ENCODE measurements around the gene HAGH.
"Not testable (repeated sequence)": the region's sequence is repeated elsewhere in the genome, so short reads cannot be mapped to it uniquely, and the experiment has no call there.

The HAGH gene

GRCh38 chr16:1826691-1827573 is at the start of gene HAGH, which contains the start of gene FAHD1:
TSS of gene HAGH (minus strand) at chr16:1826825. CDS start at chr16:1826787, 38 bp downstream.
TSS of gene FAHD1 (plus strand) at chr16:1827206. CDS start at chr16:1827239, 33 bp downstream.
- Mint-ChIP-seq H3K27me3 (no peaks in the 10 kb centered on the region), H3K4me1 (ENCODE audit: low read depth) (peaks cover 53% of the 10 kb centered on the region), H3K4me3 (peak within 1 kb of the TSS; percentile 97), H3K9me3 (no peaks in the 10 kb centered on the region), H3K36me3 (ENCODE audit: low read depth) (peaks cover 45% of the 10 kb centered on the region), H3K27ac (peak within 1 kb of the TSS; percentile 96)
- peak; percentile 95 for DNase-seq

GRCh38 chr16:1876066-1876465 is 49.4 kb upstream of the HAGH start:
- not testable (repeated sequence) for H3K4me3 Mint-ChIP-seq; DNase-seq; H3K9me3 Mint-ChIP-seq; H3K27ac Mint-ChIP-seq; H3K4me1 Mint-ChIP-seq (ENCODE audit: low read depth); H3K36me3 Mint-ChIP-seq (ENCODE audit: low read depth)
- H3K27me3 Mint-ChIP-seq = peaks cover 38% of the 10 kb centered on the region

DNA sequence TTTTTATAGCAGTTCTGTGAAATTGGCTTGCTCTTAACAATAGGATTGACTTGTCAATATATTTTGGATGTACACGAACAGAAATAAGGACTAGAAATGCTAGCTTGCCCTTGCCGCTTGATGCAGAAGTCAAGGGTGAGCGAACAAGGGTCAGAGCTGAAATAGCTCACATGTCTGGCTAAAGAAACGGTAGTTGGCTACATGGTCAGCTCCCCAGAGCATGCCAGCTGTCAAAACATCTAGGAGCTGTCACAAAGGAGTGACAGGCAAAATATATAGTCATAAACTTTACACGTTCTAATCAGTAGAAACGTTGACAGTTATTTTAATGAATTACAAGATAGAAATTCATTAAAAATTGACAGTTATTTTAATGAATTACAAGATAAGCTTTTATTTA is 48.2 kb upstream of the HAGH start:
- Mint-ChIP-seq H3K27me3 (peaks cover 38% of the 10 kb centered on the region), H3K27ac (no peak overlapping the region), H3K4me1 (ENCODE audit: low read depth) (peaks cover 5% of the 10 kb centered on the region), H3K36me3 (ENCODE audit: low read depth) (no peaks in the 10 kb centered on the region), H3K4me3 (no peak overlapping the region), H3K9me3 (no peaks in the 10 kb centered on the region)
- no peak for DNase-seq

DNA sequence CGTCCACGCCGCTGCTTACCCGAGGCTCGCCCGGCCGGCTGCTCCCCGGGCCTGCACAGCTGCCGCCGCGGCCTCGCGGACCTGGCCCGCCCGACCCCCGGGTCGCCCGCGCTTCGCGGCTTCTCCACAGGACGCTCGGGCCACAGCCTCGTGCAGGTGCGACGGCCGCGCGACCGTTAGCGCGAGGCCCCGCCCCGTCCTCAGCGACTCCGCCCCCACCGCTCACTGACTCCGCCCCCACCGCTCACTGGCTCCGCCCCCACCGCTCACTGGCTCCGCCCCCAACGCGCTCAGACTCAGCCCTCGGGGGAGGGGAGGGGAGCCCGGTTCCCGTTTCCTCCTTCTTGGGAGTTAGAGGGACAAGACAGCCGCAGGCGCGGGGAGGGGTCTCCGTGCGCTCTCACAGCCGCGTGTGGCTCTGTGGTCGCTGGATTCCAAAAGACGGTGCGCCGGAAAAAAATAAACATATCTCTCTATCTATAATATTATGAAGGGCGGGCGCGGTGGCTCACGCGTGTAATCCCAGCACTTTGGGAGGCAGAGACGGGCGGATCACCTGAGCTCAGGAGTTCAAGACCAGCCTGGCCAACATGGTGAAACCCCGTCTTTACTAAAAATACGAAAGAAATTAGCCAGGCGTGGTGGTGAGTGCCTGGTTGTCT is 45.5 kb upstream of the HAGH start, which contains the start of gene MEIOB:
Gene MEIOB (minus strand): TSS at position 191 of the 662 bp plus-strand sequence. CDS start 3,989 bp downstream, outside the sequence.
- Mint-ChIP-seq H3K27me3 (peaks cover 24% of the 10 kb centered on the region), H3K4me1 (ENCODE audit: low read depth) (peaks cover 5% of the 10 kb centered on the region), H3K27ac (no peak within 1 kb of the TSS), H3K4me3 (peak within 1 kb of the TSS; percentile 71), H3K36me3 (ENCODE audit: low read depth) (no peaks in the 10 kb centered on the region), H3K9me3 (no peaks in the 10 kb centered on the region)
- peak; percentile 69 for DNase-seq

GRCh38 chr16:1870365-1871082 is 43.9 kb upstream of the HAGH start:
- no peak for DNase-seq
- H3K9me3 Mint-ChIP-seq = no peaks in the 10 kb centered on the region
- peaks cover 5% of the 10 kb centered on the region for H3K4me1 Mint-ChIP-seq (ENCODE audit: low read depth)
- H3K36me3 Mint-ChIP-seq (ENCODE audit: low read depth) = no peaks in the 10 kb centered on the region
- no peak overlapping the region for H3K4me3 Mint-ChIP-seq
- peaks cover 22% of the 10 kb centered on the region for H3K27me3 Mint-ChIP-seq
- no peak overlapping the region for H3K27ac Mint-ChIP-seq

DNA sequence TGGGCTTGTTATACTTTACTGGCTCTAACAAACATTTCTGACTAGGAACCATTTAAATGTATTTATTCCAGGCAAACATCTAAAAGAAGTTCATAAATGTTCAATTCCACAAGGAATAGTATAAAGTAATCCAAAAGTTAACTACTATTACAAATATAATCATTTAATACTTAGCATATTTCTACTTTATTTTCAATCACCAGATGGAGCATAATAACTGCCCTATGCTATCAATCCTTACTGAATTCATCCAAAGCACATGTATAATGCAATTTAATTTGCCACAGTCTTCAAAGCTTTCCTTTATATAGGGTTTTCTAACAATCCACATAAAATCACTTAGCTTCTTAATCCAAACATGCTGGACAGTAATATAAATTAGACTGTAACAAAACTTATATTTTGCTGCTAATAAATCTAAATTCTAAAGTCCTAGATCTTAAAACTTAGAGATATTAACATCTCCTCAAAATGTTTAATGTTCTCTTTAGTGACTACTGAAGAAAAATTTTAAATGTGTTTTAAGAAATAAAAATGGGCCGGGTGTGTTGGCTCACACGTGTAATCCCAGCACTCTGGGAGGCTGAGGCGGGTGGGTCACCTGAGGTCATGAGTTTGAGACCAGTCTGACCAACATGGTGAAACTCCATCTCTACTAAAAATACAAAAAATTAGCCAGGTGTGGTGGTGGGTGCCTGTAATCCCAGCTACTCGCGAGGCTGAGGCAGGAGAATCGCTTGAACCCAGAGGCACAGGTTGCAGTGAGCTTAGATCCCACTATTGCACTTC is 39.5 kb upstream of the HAGH start:
- no peak for DNase-seq
- Mint-ChIP-seq H3K4me3 (no peak overlapping the region), H3K27ac (no peak overlapping the region), H3K27me3 (peaks cover 4% of the 10 kb centered on the region), H3K4me1 (ENCODE audit: low read depth) (no peaks in the 10 kb centered on the region), H3K9me3 (no peaks in the 10 kb centered on the region), H3K36me3 (ENCODE audit: low read depth) (no peaks in the 10 kb centered on the region)

DNA sequence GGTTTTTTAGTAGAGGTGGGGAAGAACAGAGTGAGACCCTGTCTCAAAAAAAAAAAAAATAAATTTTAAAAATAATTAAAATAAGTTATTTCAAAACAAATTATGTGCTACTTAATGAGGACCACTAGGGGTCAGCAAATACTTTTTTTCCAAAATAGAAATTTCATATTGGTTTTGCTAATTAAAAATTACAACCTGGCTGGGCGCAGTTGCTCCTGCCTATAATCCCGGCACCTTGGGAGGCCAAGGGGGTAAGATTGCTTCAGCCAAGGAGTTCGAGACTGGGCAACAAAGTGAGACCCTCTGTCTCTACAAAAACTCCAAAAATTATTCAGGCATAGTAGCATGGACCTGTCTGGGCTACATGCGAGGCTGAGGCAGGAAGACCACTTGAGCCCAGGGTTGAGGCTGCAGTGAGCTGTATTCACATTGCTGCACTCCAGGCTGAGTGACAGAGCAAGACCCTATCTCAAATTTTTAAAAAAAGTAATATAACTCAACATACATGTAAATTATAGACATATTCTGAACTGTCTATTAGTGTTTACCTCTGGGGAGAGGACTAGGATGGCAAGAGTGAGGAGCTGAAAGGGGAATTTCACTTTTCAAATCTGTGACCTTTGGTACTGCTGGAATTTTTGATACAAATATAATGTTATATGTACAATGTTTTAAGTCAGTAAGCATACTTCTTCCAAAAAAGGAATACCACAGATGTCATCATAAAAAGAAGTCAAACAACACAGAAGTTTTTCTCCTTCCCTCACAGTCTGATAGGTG is 37.2 kb upstream of the HAGH start:
- Mint-ChIP-seq H3K36me3 (ENCODE audit: low read depth) (no peaks in the 10 kb centered on the region), H3K4me1 (ENCODE audit: low read depth) (no peaks in the 10 kb centered on the region), H3K4me3 (no peak overlapping the region), H3K27me3 (peaks cover 8% of the 10 kb centered on the region), H3K9me3 (no peaks in the 10 kb centered on the region), H3K27ac (no peak overlapping the region)
- peak; percentile 40 for DNase-seq

- no peaks in the 10 kb centered on the region for H3K9me3 Mint-ChIP-seq
- no peak overlapping the region for H3K27ac Mint-ChIP-seq
- no peak overlapping the region for H3K4me3 Mint-ChIP-seq
- H3K27me3 Mint-ChIP-seq = peaks cover 10% of the 10 kb centered on the region
- H3K36me3 Mint-ChIP-seq (ENCODE audit: low read depth) = no peaks in the 10 kb centered on the region
- H3K4me1 Mint-ChIP-seq (ENCODE audit: low read depth) = no peaks in the 10 kb centered on the region
- no peak for DNase-seq
Observed at GRCh38 chr16:1862394-1862793, 35.8 kb upstream of the HAGH start.

GRCh38 chr16:1861730-1862129 is 35.1 kb upstream of the HAGH start:
- H3K4me1 Mint-ChIP-seq (ENCODE audit: low read depth) = no peaks in the 10 kb centered on the region
- H3K27ac Mint-ChIP-seq = no peak overlapping the region
- no peaks in the 10 kb centered on the region for H3K36me3 Mint-ChIP-seq (ENCODE audit: low read depth)
- DNase-seq = no peak
- peaks cover 10% of the 10 kb centered on the region for H3K27me3 Mint-ChIP-seq
- H3K9me3 Mint-ChIP-seq = no peaks in the 10 kb centered on the region
- no peak overlapping the region for H3K4me3 Mint-ChIP-seq

GRCh38 chr16:1859650-1860049 is 33.0 kb upstream of the HAGH start:
- Mint-ChIP-seq H3K36me3 (ENCODE audit: low read depth) (no peaks in the 10 kb centered on the region), H3K27me3 (peaks cover 10% of the 10 kb centered on the region), H3K4me1 (ENCODE audit: low read depth) (peaks cover 15% of the 10 kb centered on the region), H3K9me3 (no peaks in the 10 kb centered on the region), H3K27ac (no peak overlapping the region), H3K4me3 (no peak overlapping the region)
- no peak for DNase-seq

DNA sequence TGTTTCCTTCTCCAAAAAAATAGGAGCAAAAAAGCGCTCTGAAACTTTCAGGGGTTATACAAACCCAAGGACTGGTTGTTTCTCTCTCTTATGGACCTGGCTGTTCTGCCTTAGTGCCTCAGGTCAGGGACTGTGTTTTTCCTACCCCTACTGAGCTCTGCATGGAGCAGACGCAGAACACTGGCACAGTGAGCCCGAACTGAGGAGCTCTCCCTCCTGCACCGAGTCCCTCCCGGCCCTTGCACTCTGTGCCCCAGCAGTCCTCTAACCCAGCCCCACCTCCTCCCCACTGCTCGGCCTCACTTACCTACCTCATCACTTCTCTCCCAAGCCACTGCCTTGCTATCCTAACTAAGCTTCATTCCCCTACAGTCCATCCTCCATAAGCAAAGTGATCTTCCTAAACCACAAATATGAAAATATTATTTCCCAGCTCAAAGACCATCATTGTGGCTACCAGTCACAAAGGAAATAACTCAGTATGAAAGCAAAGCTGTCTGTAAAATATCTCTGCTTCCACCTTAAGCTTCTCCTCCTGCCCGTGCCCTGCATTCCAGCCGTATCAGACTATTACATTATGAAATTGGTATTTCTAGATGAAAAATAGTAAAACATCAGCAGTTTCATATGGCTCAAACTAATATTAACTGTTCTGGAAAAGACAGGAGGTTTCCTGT is 31.7 kb upstream of the HAGH start:
- DNase-seq = no peak
- peaks cover 19% of the 10 kb centered on the region for H3K4me1 Mint-ChIP-seq (ENCODE audit: low read depth)
- H3K9me3 Mint-ChIP-seq = no peaks in the 10 kb centered on the region
- no peak overlapping the region for H3K4me3 Mint-ChIP-seq
- H3K36me3 Mint-ChIP-seq (ENCODE audit: low read depth) = no peaks in the 10 kb centered on the region
- H3K27me3 Mint-ChIP-seq = peaks cover 6% of the 10 kb centered on the region
- no peak overlapping the region for H3K27ac Mint-ChIP-seq

- DNase-seq = no peak
- Mint-ChIP-seq H3K27ac (no peak overlapping the region), H3K36me3 (ENCODE audit: low read depth) (no peaks in the 10 kb centered on the region), H3K27me3 (peaks cover 6% of the 10 kb centered on the region), H3K4me3 (no peak overlapping the region), H3K9me3 (no peaks in the 10 kb centered on the region), H3K4me1 (ENCODE audit: low read depth) (peaks cover 19% of the 10 kb centered on the region)
Observed at GRCh38 chr16:1857433-1858097, 30.9 kb upstream of the HAGH start.
